OCI-M1 (cell line): ENCODE results near the gene EXD1.
"Not testable (repeated sequence)": the region's sequence is repeated elsewhere in the genome, so short reads cannot be mapped to it uniquely, and the experiment has no call there.

Experiments
- DNase-seq: peaks from one replicate; lab custom pipeline; 2025; lab: John Stamatoyannopoulos, UW

The EXD1 gene

GRCh38 chr15:41139619-41140018 is 90.9 kb downstream of the EXD1 start:
- DNase-seq, result no peak

- DNase-seq, result not testable (repeated sequence)
Measured at GRCh38 chr15:41139112-41139511, 91.4 kb downstream of the EXD1 start.

GRCh38 chr15:41135580-41135979 is 95.0 kb downstream of the EXD1 start:
- DNase-seq, result not testable (repeated sequence)

- DNase-seq, result no peak
Measured at GRCh38 chr15:41133454-41133853, 97.1 kb downstream of the EXD1 start.
